KMS-11 (cell line): ENCODE results near the gene ANXA11.
A peak's percentile ranks its signal among the peaks of the same experiment; 100 is the strongest.
"Not testable (repeated sequence)": the region's sequence is repeated elsewhere in the genome, so short reads cannot be mapped to it uniquely, and the experiment has no call there.

ENCODE experiments used
- H2AFZ ChIP-seq: fragments of 200-600 bp; sonication (generic); 2 replicates; pipeline ENCODE4 v1.6.1; 2016; ENCODE audit warnings: antibody characterized with exemption, mixed run types, low read depth
- H3K27ac ChIP-seq: fragments of 200-600 bp; sonication (generic); 2 replicates; pipeline ENCODE4 v1.6.1; 2016; ENCODE audit warnings: mild to moderate bottlenecking, mixed run types
- H3K27me3 ChIP-seq: fragments of 200-600 bp; sonication (generic); 2 replicates; pipeline ENCODE4 v1.6.1; 2017; ENCODE audit warnings: mild to moderate bottlenecking, low read depth, mixed run types, moderate library complexity; ENCODE audit not compliant: insufficient read depth
- H3K36me3 ChIP-seq: fragments of 200-600 bp; sonication (generic); 2 replicates; pipeline ENCODE4 v1.6.1; 2017; ENCODE audit warnings: mild to moderate bottlenecking, mixed run types; ENCODE audit not compliant: insufficient read depth
- H3K4me1 ChIP-seq: fragments of 200-600 bp; sonication (generic); 2 replicates; pipeline ENCODE4 v1.6.1; 2016; ENCODE audit warnings: mild to moderate bottlenecking, low read depth, mixed run types; ENCODE audit not compliant: poor library complexity, severe bottlenecking
- H3K4me2 ChIP-seq: fragments of 200-600 bp; sonication (generic); 2 replicates; pipeline ENCODE4 v1.7.0; 2016; ENCODE audit warnings: mild to moderate bottlenecking, mixed run types
- H3K4me3 ChIP-seq: fragments of 200-600 bp; sonication (generic); IDR thresholded peaks from 2 replicates; pipeline ENCODE4 v1.6.1; 2017; ENCODE audit warnings: low read depth, low read length, mixed read lengths; ENCODE audit not compliant: insufficient read depth
- H3K79me2 ChIP-seq: fragments of 200-600 bp; sonication (generic); 2 replicates; pipeline ENCODE4 v1.6.1; 2016; ENCODE audit warnings: low read depth, mixed run types; ENCODE audit not compliant: insufficient read depth
- H3K9ac ChIP-seq: fragments of 200-600 bp; sonication (generic); 2 replicates; pipeline ENCODE4 v1.6.1; 2016; ENCODE audit warnings: mild to moderate bottlenecking, mixed run types
- H4K20me1 ChIP-seq: fragments of 200-600 bp; sonication (generic); 2 replicates; pipeline ENCODE4 v1.6.1; 2016; ENCODE audit warnings: mild to moderate bottlenecking, mixed run types; ENCODE audit not compliant: insufficient read depth
- TF ChIP-seq, protein P1 (sequence below): fragments of 200-600 bp; sonication (generic); conservative IDR thresholded peaks from 2 replicates; pipeline ENCODE4 v1.6.1; 2017; ENCODE audit warnings: low read depth, mild to moderate bottlenecking, antibody characterized with exemption, low read length, moderate library complexity, mixed read lengths

Gene ANXA11

GRCh38 chr10:80206277-80206655 lies 929 bp upstream of the ANXA11 start:
- Histone ChIP-seq H3K4me2 (peak overlapping the region; percentile 97), H3K27me3 (no peaks in the 10 kb centered on the region), H3K4me1 (peaks cover 23% of the 10 kb centered on the region), H2AFZ (peak overlapping the region; percentile 95), H4K20me1 (no peaks in the 10 kb centered on the region), H3K4me3 (no peak overlapping the region), H3K36me3 (no peaks in the 10 kb centered on the region), H3K9ac (peak overlapping the region; percentile 91; the same call in 1 of the 2 replicates), H3K27ac (peak overlapping the region; percentile 80), H3K79me2 (peaks cover 26% of the 10 kb centered on the region)
- TF ChIP-seq, protein P1, sequence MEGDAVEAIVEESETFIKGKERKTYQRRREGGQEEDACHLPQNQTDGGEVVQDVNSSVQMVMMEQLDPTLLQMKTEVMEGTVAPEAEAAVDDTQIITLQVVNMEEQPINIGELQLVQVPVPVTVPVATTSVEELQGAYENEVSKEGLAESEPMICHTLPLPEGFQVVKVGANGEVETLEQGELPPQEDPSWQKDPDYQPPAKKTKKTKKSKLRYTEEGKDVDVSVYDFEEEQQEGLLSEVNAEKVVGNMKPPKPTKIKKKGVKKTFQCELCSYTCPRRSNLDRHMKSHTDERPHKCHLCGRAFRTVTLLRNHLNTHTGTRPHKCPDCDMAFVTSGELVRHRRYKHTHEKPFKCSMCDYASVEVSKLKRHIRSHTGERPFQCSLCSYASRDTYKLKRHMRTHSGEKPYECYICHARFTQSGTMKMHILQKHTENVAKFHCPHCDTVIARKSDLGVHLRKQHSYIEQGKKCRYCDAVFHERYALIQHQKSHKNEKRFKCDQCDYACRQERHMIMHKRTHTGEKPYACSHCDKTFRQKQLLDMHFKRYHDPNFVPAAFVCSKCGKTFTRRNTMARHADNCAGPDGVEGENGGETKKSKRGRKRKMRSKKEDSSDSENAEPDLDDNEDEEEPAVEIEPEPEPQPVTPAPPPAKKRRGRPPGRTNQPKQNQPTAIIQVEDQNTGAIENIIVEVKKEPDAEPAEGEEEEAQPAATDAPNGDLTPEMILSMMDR: no peak

GRCh38 chr10:80204677-80205476 lies 460 bp downstream of the ANXA11 start:
- Histone ChIP-seq H3K4me2 (peak overlapping the region; percentile 43), H2AFZ (peak overlapping the region; percentile 95), H3K9ac (peak overlapping the region; percentile 91), H3K27ac (peak overlapping the region; percentile 80), H3K27me3 (no peaks in the 10 kb centered on the region), H3K4me3 (no peak overlapping the region), H4K20me1 (no peaks in the 10 kb centered on the region), H3K4me1 (peaks cover 23% of the 10 kb centered on the region), H3K79me2 (peaks cover 32% of the 10 kb centered on the region), H3K36me3 (no peaks in the 10 kb centered on the region)
- TF ChIP-seq, protein P1: no peak

DNA sequence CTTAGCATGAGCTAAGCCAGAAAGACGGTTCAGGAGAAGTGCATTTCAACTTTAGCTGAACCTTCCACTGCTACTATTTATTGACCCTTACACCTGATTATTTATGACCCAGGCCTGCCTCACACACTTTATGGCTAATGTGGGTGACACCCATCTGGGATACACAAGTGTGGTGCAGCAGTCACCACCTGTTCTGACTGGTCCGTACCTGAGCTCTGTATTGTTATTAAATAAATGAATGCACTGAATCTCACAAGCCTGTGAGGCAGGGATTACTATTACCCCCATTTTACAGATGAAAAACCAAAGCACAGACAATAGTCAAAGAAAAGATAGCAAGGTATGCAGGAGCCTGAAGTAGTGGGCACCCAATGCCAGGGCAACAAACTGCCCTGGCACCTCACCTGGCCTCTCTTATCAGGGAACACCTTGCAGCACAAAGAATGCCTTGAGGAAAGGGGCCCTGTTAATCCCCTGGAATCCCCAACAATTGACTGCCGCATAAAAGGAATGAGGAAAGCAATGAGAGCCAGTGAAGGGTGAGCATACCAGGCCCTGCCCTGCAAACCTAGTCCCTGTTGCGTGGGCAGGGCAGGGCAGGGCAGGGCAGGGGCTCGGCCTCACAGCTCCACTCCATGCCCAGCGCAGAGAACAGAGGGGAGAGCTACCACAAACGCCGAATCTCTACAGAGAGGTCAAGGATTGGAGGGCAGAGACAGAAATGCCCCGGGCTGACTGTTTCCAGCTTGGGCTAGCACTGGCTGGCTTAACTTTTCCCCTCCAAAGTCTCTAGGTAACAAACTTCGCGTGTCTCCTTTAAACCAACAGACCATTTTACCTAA lies 1.3 kb downstream of the ANXA11 start:
- Histone ChIP-seq H4K20me1 (no peaks in the 10 kb centered on the region), H2AFZ (no peak overlapping the region), H3K79me2 (peaks cover 33% of the 10 kb centered on the region), H3K9ac (peak overlapping the region; percentile 91; the same call in 1 of the 2 replicates), H3K4me1 (peaks cover 23% of the 10 kb centered on the region), H3K36me3 (no peaks in the 10 kb centered on the region), H3K4me3 (no peak overlapping the region), H3K27me3 (no peaks in the 10 kb centered on the region), H3K4me2 (peak overlapping the region; percentile 43), H3K27ac (no peak overlapping the region)
- TF ChIP-seq, protein P1: no peak

GRCh38 chr10:80202934-80203834 lies 2.2 kb downstream of the ANXA11 start:
- no peaks in the 10 kb centered on the region for H3K27me3 ChIP-seq
- H3K36me3 ChIP-seq: no peaks in the 10 kb centered on the region
- no peak overlapping the region for H3K9ac ChIP-seq
- peaks cover 30% of the 10 kb centered on the region for H3K4me1 ChIP-seq
- H3K4me2 ChIP-seq: no peak overlapping the region; the same call in 1 of the 2 replicates
- peaks cover 42% of the 10 kb centered on the region for H3K79me2 ChIP-seq
- no peak overlapping the region for H3K27ac ChIP-seq
- TF ChIP-seq, protein P1: no peak
- H4K20me1 ChIP-seq: no peaks in the 10 kb centered on the region
- no peak overlapping the region for H3K4me3 ChIP-seq
- no peak overlapping the region for H2AFZ ChIP-seq

GRCh38 chr10:80202530-80202929 lies 2.8 kb downstream of the ANXA11 start:
- H3K27ac ChIP-seq, H4K20me1 ChIP-seq, H3K27me3 ChIP-seq, H3K36me3 ChIP-seq, H3K4me2 ChIP-seq, H3K4me3 ChIP-seq, H3K9ac ChIP-seq, H2AFZ ChIP-seq: not testable (repeated sequence)
- Histone ChIP-seq H3K79me2 (peaks cover 47% of the 10 kb centered on the region), H3K4me1 (peaks cover 36% of the 10 kb centered on the region)
